Hematopoietic multipotent progenitor cell treated with erythropoietin and hydrocortisone succinate and interleukin-3 and kit ligand, for 17 days (in vitro differentiated cells): ENCODE data around the gene PLEKHG3.
"Not testable (repeated sequence)": the region's sequence is repeated elsewhere in the genome, so short reads cannot be mapped to it uniquely, and the experiment has no call there.

ENCODE experiments used
- DNase-seq: peaks from one replicate; pipeline ENCODE4 v3.0.0-alpha.2; 2015; ENCODE audit warnings: low spot score

PLEKHG3 gene

GRCh38 chr14:64688031-64688430 is 16.2 kb upstream of the PLEKHG3 start:
- DNase-seq = no peak

- no peak for DNase-seq
These were observed 15.4 kb upstream of the PLEKHG3 start for GRCh38 chr14:64688811-64689281.

GRCh38 chr14:64689289-64689688 is 14.9 kb upstream of the PLEKHG3 start:
- no peak for DNase-seq

- DNase-seq = not testable (repeated sequence)
These were observed 13.6 kb upstream of the PLEKHG3 start for GRCh38 chr14:64690607-64691006.

GRCh38 chr14:64691376-64691775 is 12.8 kb upstream of the PLEKHG3 start:
- DNase-seq = no peak

GRCh38 chr14:64692189-64692985 is 11.8 kb upstream of the PLEKHG3 start:
- DNase-seq = no peak

- DNase-seq = no peak
These were observed 11.0 kb upstream of the PLEKHG3 start for GRCh38 chr14:64692986-64693809.

- DNase-seq = no peak
These were observed 10.4 kb upstream of the PLEKHG3 start for GRCh38 chr14:64693810-64694165.

- no peak for DNase-seq
These were observed 9.2 kb upstream of the PLEKHG3 start for GRCh38 chr14:64695071-64695470.

GRCh38 chr14:64696355-64696857 is 7.8 kb upstream of the PLEKHG3 start:
- DNase-seq = no peak

- DNase-seq = no peak
These were observed 5.3 kb upstream of the PLEKHG3 start for GRCh38 chr14:64698903-64699302.

- no peak for DNase-seq
These were observed 3.9 kb upstream of the PLEKHG3 start for GRCh38 chr14:64700290-64700689.

GRCh38 chr14:64700894-64701293 is 3.3 kb upstream of the PLEKHG3 start:
- DNase-seq = no peak

GRCh38 chr14:64701660-64702059 is 2.6 kb upstream of the PLEKHG3 start:
- DNase-seq = no peak

- no peak for DNase-seq
These were observed 1.5 kb upstream of the PLEKHG3 start for GRCh38 chr14:64702493-64703394.

- DNase-seq = no peak
These were observed 655 bp upstream of the PLEKHG3 start for GRCh38 chr14:64703395-64704142.

GRCh38 chr14:64704743-64705380 is 638 bp downstream of the PLEKHG3 start:
- DNase-seq = no peak

- no peak for DNase-seq
These were observed 1.3 kb downstream of the PLEKHG3 start for GRCh38 chr14:64705381-64706118.

- DNase-seq = no peak
These were observed 1.9 kb downstream of the PLEKHG3 start for GRCh38 chr14:64706119-64706592.
